HL-60/S4 treated with retinoic acid at 250 ng/mL for 4 days and 3 days (cell line): Measurements from ENCODE around the gene YJU2.
"Not testable (repeated sequence)": the region's sequence is repeated elsewhere in the genome, so short reads cannot be mapped to it uniquely, and the experiment has no call there.

ENCODE experiments used
- in situ Hi-C: fragments of 300-500 bp; cut with MboI; formaldehyde crosslinking; loops from 2 replicates; pipeline ENCODE4 v1.7.0; 2022; ENCODE audit warnings: low sequenced_read_pairs

The YJU2 gene

DNA sequence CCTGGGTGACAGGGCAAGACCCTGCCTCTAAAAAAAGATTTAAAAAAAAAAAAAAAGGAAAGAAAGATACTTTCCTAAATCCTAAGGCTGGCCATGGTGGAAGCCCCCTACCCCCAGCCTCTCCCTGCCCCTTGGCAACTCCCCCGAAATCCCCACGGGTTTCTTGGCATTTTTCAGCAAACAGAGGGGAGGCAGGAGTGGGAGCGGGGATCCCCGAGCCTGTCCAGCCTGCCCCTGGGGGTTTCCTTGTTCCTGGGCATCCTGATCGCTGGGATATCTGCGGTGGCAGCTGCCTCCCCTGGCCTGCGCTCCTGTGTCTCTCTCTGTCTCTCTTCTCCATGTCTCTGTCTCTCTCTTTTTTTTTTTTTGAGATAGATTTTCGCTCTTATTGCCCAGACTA is 21.0 kb upstream of the YJU2 start:
- in situ Hi-C loops: no loop called here

- in situ Hi-C loops: no loop called here
Measured at GRCh38 chr19:4227771-4228170, 19.1 kb upstream of the YJU2 start.

DNA sequence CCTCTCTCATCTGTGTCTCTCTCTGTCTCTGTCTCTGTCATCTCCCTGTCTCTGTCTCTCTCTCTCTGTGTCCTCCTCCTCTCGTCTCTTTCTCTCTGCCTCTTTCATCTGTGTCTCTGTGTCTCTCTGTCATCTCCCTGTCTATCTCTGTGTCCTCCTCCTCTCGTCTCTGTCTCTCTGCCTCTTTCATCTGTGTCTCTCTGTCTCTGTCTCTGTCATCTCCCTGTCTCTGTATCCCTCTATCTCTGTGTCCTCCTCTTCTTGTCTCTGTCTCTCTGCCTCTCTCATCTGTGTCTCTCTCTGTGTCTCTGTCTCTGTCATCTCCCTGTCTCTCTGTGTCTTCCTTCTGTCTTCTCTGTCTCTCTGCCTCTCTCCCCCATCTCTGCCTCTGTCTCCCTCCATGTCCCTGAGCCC is 18.1 kb upstream of the YJU2 start:
- in situ Hi-C loops: no loop called here

DNA sequence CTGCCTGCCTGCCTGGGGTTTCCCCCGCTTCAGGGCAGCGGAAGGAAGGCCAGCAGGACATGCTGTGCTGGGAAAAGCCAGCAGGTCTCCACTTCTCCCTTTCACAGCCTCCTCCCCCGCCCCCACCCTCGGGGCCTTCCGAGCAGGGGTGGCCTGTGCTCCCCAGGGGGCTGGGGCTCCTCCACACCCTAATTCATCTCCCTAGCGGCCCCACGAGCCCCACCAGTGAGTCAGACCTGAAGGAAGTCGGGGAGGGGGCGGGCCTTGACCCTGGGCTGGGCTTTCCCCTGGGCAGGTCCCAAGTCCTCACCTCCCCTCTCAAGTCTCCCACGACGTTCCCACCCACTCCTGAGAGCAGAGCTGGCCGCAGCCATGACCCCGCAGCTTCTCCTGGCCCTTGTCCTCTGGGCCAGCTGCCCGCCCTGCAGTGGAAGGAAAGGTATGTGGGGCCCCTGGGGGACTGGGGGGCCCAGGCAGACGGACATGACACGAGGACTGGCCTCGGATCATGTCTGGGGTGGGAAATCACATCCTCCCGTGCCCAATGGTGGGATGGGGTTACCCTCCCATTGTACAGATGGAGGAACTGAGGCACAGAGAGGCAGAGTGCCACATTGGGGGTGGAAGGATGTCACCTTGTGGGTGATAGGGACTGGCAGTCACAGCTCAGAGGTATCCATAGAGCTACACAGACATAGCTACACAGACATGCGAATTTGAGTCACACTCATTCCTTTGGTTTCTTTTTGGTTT is 17.5 kb upstream of the YJU2 start, which contains the start of gene EBI3:
TSS of gene EBI3 (plus strand) at position 345 of the 753 bp plus-strand sequence. CDS start at position 373, 28 bp downstream.
- in situ Hi-C loops: no loop called here

DNA sequence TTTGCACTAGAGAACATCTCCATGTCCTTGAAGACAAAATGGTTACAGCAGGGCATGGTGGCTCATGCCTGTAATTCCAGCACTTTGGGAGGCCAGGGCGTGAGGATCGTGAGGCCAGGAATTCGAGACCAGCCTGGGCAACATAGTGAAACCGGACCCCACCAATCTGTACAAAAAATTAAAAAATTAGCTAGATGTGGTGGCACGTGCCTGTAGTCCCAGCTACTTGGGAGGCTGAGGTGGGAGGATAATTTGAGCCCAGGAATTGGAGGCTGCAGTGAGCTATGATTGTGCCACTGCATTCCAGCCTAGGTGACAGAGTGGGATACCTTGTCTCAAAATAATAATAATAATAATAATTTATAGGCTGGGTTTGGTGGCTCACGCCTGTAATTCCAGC is 16.6 kb upstream of the YJU2 start:
- in situ Hi-C loops: not testable (repeated sequence)

DNA sequence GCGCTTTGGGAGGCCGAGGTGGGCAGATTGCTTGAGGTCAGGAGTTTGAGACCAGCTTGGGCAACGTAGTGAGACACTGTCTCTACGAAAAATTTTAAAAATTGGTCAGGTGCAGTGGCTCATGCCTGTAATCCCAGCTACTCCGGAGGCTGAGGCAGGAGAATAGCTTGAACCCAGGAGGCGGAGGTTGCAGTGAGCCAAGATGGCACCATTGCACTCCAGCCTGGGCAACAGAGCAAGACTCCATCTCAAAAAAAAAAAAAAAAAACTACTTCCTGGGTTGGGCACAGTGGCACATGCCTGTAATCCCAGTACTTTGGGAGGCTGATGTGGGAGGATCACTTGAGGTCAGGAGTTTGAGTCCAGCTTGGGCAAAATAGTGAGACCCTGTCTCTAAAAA is 15.4 kb upstream of the YJU2 start:
- in situ Hi-C loops: not testable (repeated sequence)

- in situ Hi-C loops: not testable (repeated sequence)
Measured at GRCh38 chr19:4232139-4232538, 14.7 kb upstream of the YJU2 start.

DNA sequence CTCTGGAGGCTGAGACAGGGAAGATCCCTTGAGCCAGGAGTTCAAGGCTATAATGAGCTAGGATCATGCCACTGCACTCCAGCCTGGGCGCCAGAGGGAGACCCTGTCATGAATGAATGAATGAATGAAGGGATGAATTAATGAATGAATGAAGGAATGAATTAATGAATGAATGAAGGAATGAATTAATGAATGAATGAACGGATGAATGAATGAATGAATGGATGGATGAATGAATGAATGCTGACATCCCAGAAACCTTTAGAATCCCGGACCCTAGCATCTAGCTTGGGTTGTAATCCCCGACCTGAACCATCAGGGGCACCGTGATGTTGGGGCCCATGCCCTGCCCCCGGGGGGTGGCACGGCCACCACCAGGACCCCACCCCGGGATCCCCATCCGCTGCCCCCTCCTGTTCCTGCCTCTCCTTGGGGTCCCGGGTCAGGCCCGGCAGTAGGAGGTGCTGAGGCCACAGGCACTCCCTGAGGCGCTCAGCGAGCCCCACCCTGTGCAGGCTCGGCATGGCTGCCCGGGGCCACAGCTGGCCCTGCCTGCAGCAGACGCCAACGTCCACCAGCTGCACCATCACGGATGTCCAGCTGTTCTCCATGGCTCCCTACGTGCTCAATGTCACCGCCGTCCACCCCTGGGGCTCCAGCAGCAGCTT is 14.1 kb upstream of the YJU2 start:
- in situ Hi-C loops: no loop called here

- in situ Hi-C loops: no loop called here
Measured at GRCh38 chr19:4233282-4233853, 13.5 kb upstream of the YJU2 start.

- in situ Hi-C loops: no loop called here
Measured at GRCh38 chr19:4234142-4234861, 12.6 kb upstream of the YJU2 start.

DNA sequence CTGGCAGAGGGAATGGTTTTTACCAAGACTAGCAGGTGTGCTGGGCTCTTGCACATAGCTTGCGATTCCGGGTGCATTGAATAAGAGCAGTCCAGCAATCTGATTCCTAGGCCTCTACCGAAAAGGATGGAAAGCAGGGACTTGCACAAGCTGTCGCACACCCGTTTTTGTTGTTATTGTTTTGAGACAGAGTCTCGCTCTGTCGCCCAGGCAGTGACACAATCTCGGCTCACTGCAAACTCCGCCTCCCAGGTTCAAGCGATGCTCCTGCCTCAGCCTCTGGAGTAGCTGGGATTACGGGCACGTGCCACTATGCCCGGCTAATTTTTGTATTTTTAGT is 12.0 kb upstream of the YJU2 start:
- in situ Hi-C loops: no loop called here

- in situ Hi-C loops: not testable (repeated sequence)
Measured at GRCh38 chr19:4237510-4237909, 9.4 kb upstream of the YJU2 start.

- in situ Hi-C loops: no loop called here
Measured at GRCh38 chr19:4238831-4239230, 8.0 kb upstream of the YJU2 start.

DNA sequence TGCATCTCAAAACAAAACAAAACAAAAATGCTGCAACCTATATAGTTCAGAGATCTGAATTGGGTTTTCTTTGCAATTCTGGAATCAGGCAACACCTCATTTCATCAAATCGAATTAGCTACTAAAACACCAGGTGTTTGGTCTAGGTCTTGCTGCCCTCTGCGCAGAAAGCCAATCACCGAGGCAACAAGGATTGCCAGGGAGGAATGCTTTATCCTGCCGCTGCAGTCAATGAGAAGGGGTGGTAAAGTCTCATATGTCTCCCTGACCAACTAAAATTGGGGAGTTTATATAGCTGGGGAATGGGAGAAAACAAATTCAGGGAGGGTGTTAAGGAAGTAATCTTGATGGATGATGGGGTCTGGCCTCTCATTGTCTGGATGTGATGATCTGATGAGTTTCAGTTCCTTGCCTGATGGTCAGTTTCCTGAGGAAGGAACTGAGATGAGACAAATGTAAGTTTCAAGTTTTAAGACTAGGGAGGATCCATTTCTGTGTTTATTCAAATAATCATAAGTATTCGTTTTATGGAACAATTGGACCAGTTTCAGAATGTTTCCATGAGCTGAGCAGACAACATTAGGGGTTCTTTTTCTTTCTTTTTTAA is 5.0 kb upstream of the YJU2 start:
- in situ Hi-C loops: no loop called here

- in situ Hi-C loops: not testable (repeated sequence)
Measured at GRCh38 chr19:4245938-4246337, 942 bp upstream of the YJU2 start.

- in situ Hi-C loops: no loop called here
Measured at GRCh38 chr19:4256563-4256962, 9.7 kb downstream of the YJU2 start.

- in situ Hi-C loops: no loop called here
Measured at GRCh38 chr19:4257025-4257424, 10.1 kb downstream of the YJU2 start.

DNA sequence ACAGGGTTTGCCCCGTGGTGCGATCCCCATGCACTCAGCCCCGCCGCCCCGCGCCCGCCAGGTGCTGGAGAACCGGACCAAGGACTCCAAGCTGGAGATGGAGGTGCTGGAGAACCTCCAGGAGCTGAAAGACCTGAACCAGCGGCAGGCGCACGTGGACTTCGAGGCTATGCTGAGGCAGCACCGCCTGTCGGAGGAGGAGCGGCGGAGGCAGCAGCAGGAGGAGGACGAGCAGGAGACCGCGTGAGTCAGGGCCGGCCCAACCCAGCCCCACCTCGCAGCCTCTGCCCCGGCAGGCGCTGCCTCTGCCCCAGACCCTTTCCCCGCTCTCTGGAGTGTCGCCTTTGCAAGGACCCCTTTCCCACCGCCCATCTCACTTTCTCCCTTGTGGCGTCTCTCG is 11.3 kb downstream of the YJU2 start:
- in situ Hi-C loops: no loop called here

DNA sequence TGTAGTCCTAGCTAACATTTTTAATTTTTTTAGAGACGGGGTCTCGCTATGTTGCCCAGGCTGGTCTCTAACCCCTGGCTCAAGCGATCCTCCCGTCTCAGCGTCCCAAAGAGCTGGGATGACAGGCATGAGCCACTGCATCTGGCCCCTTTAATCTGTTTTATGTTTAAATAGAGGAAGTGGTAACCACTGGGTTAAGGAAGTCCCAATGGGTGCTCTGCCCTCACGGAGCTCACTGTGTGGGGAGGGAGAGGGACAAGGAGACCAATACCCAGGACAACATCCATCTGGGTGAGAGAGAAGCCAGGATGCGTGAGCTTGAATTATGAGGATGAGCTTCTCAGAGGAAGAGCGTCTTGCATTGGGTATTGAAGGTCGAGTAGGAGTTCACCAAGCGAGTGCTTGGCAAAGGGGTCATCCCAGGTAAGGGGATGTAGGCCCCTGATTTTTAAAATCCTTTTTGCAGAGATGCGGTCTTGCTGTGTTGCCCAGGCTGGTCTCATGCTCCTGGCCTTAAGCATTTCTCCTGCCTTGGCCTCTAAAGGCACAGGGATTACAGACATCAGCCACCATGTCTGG is 13.8 kb downstream of the YJU2 start:
- in situ Hi-C loops: no loop called here

GRCh38 chr19:4264812-4265211 is 17.9 kb downstream of the YJU2 start:
- in situ Hi-C loops: no loop called here
